Breast epithelium (tissue), 3 donors: Measurements from ENCODE around the gene ZNF462.

Experiments used
- POLR2A ChIP-seq: fragments of 450-650 bp; IDR thresholded peaks from one replicate; pipeline ENCODE4 v1.6.1; 2016; ENCODE audit warnings: antibody characterized with exemption, mild to moderate bottlenecking, moderate library complexity
- POLR2AphosphoS5 ChIP-seq, 3 donors: sonication (generic); formaldehyde crosslinking; IDR thresholded peaks; one replicate each; pipeline ENCODE4 v1.6.1; 2017; ENCODE audit warnings: antibody characterized with exemption in 3 of 3
- TF ChIP-seq, protein P1 (sequence below), 3 donors: fragments of 450-650 bp; IDR thresholded peaks; one replicate each; pipeline ENCODE4 v1.5.1; 2016 to 2017; ENCODE audit warnings: antibody characterized with exemption in 3 of 3, mild to moderate bottlenecking in 3 of 3, moderate library complexity in 3 of 3

DNA sequence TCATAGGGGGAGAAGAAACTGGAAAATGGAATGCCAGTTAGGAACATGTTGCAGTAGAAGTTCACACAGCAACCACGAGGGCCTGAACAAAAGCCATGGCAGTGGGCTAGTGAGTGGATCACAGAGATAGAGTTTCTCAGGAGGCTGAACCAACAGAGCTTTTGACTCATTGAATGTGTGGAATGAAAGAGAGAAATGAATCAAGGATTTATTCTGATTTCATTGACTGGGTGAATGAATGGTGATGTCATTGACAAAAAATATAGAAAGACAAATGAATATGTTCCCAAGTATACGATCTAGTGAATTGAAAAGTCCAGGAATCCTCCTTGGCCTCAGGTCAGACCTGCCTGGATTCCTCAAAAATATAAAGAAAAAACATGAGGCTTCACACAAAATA lies 99.2 kb downstream of the ZNF462 start:
- TF ChIP-seq, protein P1, sequence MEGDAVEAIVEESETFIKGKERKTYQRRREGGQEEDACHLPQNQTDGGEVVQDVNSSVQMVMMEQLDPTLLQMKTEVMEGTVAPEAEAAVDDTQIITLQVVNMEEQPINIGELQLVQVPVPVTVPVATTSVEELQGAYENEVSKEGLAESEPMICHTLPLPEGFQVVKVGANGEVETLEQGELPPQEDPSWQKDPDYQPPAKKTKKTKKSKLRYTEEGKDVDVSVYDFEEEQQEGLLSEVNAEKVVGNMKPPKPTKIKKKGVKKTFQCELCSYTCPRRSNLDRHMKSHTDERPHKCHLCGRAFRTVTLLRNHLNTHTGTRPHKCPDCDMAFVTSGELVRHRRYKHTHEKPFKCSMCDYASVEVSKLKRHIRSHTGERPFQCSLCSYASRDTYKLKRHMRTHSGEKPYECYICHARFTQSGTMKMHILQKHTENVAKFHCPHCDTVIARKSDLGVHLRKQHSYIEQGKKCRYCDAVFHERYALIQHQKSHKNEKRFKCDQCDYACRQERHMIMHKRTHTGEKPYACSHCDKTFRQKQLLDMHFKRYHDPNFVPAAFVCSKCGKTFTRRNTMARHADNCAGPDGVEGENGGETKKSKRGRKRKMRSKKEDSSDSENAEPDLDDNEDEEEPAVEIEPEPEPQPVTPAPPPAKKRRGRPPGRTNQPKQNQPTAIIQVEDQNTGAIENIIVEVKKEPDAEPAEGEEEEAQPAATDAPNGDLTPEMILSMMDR (IDR thresholded peaks at IDR 0.05), result no peak
- no peak for TF ChIP-seq POLR2A
- no peak for TF ChIP-seq POLR2AphosphoS5 (IDR thresholded peaks at IDR 0.05)
